Measurements from ENCODE around the gene ARHGAP35.
"Not testable (repeated sequence)": the region's sequence is repeated elsewhere in the genome, so short reads cannot be mapped to it uniquely, and the experiment has no call there.

ARHGAP35 gene

DNA sequence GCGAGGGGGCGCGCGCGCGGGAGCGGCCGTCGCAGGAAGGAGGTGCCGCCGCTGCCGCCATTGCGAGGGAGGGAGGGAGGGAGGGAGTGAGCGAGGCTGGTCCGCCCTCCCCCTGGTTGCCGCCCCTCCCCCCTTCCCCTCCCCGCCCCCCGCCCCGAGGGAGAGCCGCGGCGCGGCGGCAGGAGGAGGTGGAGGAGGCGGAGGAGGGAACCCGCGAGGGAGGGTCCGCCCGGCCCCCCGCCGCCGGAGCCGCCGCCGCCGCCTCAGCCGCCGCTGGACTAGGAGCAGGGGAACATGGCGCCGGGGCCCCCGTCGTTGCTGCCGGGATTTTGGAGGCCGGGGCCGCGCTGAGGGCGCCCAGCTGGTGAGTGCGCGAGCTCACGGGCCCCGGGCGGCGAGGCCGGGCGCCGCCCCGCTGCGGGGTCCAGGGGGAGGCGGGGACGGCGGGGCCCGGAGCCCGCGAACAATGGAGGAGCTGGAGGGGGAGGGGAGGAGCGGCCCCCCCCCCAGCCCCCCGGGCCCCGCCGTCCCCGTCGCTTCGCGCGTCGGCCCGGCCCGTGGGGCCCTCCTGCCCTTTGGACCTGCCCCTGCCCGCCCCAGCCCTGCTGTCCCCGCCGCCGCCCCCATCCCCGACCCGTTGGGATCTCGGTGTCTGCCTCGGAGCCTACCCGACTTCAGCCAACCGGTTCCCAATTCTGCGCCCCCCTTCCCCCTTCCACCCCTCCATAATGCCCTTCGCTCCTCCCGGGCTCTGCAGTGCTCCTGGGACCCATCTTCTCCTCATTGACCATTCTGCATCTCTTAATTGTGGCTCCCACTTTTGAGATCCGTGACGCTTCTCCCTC lies at the start of gene ARHGAP35:
Gene ARHGAP35, plus strand, starts transcription at position 152 of the 845 bp plus-strand sequence. CDS start 57,679 bp downstream, outside the sequence.
- DNase-seq = no peak

GRCh38 chr19:46812977-46813838 lies 47.6 kb upstream of the ARHGAP35 start:
- DNase-seq = no peak

DNA sequence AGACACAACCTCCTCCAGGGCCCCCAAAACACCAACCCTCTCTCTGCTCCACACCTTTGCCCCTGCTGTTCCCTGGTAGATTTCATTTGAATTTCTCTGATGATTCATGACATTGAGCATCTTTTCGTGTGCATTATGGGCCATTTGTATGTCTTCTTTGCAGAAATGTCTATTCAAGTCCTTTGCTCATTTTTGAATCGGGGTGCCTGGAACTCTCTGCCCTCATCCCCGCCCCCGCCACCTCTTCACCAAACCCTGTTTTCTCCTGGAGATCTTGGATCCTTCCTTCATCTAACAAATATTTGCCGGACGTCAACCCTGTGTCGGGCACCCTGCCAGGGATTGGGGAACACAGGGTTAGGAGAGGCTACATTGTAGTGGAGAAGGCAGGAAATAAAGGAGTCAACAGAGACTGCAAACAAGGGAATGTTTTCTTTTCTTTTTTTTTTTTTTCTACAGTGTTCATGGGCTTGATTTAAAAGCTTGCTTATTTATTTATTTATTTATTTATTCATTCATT lies 46.9 kb upstream of the ARHGAP35 start:
- DNase-seq = no peak

DNA sequence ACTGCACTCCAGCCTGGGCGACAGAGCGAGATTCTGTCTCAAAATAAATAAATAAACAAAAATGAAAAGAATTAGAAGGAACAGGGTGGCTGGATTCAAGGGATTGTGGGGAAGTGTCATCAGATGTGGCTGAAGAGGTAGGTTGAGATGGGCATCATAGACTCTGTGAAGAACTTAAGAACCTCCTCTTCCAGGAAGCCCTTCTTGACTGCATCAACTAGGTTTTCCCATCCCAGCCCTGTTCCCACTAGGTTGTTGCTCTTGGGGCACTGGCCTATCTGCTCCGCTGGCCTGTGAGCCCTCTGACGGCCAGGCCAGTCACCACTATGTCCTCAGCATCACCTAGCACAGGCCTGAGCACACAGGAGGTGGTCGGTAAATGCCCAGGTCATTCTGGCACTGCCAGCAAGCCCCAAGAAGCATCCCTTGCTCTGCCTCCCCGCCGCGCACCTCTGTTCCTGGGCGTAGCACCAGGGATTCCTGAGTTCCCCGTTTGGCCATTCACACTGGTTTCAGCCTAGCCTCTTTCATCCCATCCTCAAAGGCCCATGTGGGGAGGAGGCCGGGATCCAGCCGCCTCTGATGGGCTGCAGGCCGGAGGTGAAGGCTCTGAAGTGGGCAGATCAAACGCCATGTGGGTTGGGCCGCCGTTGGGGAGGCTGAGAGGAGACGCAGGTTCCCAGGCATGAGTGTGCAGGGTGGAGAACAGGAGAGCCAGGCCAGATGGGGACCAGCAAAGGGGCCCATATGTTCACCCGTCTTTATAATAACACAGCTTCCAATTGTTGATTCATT lies 44.8 kb upstream of the ARHGAP35 start:
- DNase-seq = peak; percentile 80

GRCh38 chr19:46818812-46819211 lies 42.0 kb upstream of the ARHGAP35 start:
- DNase-seq = no peak

- DNase-seq = no peak
Measured at GRCh38 chr19:46821512-46822409, 39.0 kb upstream of the ARHGAP35 start.

- not testable (repeated sequence) for DNase-seq
Measured at GRCh38 chr19:46822410-46822787, 38.4 kb upstream of the ARHGAP35 start.

GRCh38 chr19:46823049-46823448 lies 37.7 kb upstream of the ARHGAP35 start:
- peak; percentile 90 for DNase-seq

- DNase-seq = no peak
Measured at GRCh38 chr19:46824890-46825730, 35.7 kb upstream of the ARHGAP35 start.

DNA sequence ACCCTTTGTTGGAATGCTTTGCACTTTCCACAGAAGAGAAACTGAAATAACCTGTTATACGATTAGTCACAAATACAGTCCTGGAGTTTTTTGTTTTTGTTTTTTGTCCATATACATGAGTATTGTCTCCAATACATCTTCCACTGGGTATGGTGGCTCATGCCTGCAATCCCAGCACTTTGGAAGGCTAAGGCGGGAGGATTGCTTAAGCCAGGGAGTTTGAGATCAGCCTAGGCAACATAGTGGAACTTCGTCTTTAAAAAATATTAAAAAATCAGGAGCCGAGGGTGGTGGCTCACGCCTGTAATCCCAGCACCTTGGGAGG lies 35.1 kb upstream of the ARHGAP35 start:
- DNase-seq = no peak

DNA sequence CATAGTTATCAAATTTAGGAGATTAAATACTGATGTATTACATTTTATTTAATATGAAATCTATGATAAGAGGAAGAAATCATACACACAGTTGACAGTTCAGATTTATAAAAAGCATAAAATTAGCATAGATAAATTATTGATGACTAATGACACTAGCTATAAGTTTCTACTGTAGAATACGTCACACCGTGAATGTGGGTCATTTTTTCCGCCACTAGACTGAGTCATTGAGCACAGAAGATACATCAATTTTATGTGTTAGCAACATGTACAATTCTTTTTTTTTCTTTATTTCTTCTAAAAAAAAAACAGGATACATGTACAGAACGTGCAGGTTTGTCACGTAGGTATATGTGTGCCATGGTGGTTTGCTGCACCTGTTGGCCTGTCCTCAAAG lies 32.3 kb upstream of the ARHGAP35 start:
- DNase-seq = no peak

DNA sequence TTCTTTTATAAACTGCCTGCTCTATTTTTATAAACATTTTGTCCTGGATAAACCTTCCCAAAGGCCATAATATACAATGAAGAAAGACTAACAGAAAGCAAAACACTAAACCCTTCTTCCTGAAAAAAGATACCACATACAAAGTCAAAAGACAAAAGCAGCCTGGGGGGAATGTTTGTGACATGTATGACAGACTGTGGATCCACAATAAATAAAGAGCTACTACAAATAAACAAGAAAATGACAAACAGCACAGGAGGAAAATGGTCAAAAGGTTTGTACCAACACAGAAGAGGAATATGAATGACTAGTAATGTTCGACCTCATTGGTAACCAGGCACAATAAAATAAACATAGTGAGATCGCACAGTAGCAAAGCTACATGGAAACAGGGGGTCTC lies 29.9 kb upstream of the ARHGAP35 start:
- no peak for DNase-seq

- no peak for DNase-seq
Measured at GRCh38 chr19:46834121-46834520, 26.7 kb upstream of the ARHGAP35 start.

DNA sequence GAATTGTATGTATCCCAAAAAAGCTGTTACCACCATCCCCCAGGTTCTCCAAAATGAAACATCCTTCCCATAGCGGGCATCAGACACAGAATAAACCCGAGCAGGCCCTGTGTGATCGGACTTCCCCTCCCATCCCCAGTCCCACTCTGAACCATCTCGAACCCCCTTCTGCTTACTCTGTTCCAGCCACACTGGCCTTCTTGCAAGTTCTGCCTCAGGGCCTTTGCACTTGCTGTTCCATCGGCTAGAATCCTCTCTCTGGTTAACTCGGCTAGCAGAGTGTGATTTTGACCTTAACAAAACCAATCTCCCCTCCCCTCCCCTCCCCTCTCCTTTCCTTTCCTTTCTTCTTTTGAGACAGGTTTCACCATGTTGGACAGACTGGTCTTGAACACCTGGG lies 25.8 kb upstream of the ARHGAP35 start:
- DNase-seq = no peak

- DNase-seq = no peak
Measured at GRCh38 chr19:46838160-46838559, 22.6 kb upstream of the ARHGAP35 start.

DNA sequence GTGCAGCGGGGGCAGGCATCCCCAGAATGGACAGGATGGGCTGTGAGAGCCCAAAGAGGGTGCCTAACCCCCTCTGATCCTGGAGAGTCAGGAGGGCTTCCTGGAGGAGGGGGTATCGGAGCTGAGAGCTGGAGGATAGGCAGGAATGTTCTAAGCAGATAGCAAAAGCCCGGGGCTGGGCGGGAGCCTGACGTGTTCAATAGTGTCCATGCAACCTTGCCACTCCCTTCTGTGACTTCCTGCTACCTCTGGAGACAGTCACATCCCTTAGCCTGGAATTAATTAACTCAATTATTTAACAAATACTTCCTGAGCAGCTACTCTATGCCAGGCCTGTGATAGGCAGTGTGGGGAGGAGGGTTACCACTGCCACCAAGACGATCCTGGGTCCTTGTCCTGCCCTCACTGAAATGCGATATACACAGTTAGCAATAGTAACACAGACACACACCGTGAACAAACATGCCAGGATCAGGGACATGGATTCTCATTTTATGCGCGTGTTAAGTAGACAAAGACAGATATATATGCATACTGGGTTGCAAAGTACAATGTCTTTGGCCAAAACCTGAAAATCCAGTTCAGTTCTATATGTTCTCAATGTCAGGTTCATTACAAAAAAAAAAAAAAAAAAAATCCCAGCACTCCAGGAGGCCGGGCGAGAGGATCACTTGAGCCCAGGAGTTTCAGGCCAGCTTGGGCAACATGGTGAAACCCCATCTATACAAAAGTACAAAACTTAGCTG lies 20.9 kb upstream of the ARHGAP35 start:
- DNase-seq = no peak

DNA sequence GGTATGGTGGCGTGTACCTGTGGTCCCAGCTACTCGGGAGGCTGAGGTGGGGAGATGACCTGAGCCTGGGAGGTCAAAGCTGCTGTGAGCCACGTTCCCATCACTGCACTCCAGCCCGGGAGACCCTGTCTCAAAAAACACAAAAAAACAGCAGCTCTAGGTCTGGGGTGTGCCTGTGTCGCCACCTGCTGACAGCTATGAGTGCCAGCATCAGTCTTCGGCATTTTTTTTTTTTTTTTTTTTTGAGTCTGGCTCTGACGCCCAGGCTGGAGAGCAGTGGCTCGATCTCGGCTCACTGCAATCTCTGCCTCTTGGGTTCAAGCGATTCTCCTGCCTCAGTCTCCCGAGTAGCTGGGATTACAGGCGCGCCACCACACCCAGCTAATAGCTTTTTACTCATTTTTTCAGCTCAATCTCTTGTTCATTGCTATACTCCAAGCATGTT lies 20.3 kb upstream of the ARHGAP35 start:
- no peak for DNase-seq

DNA sequence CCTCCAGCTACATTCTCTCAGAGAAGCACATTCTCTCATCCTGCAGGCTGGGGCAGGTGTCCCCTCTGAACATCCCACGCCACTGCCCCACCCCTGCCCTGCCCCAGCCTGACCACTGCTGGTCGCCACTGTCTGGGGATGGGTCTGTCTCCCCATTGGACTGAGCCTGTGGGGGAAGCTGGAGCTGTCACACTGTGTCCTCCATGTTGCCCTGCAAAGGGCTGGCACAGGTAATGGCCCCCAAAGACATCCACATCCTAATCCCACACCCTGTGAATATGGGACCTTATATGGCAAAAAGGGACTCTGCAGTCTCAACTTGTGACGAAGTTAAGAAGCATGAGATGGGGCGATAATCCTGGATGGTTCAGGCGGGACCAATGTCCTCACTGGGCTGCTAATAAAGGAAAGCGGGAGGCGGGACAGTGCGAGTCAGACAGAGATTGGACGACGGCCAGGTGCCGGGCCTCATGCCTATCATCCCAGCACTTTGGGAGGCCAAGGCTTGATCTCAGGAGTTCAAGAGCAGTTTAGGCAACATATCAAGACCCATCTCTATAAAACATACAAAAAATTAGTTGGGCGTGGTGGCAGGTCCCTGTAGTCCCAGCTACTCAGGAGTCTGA lies 19.2 kb upstream of the ARHGAP35 start:
- no peak for DNase-seq

GRCh38 chr19:46842791-46843190 lies 18.0 kb upstream of the ARHGAP35 start:
- no peak for DNase-seq

- no peak for DNase-seq
Measured at GRCh38 chr19:46844067-46844489, 16.7 kb upstream of the ARHGAP35 start.

Data from NCI-H524 treated with DMSO at 0.1 percent for 48 hours (cell line).